HFF-Myc (cell line): ENCODE results near the gene KIAA0513.

Experiments
- DNase-seq: peaks from one replicate; pipeline ENCODE4 v3.0.0-alpha.2; 2011; ENCODE audit warnings: low read depth; ENCODE audit errors: extremely low read depth
- H3K4me3 ChIP-seq: replicated peaks from 2 replicates; pipeline ENCODE4 v1.5.1; 2011; ENCODE audit warnings: low read depth, mild to moderate bottlenecking, control low read depth, low read length
- TF ChIP-seq, protein P1 (sequence below): IDR thresholded peaks from 2 replicates; pipeline ENCODE4 v1.5.1; 2012; ENCODE audit warnings: mild to moderate bottlenecking, low read depth, low read length, control low read depth; ENCODE audit errors: missing control alignments

Gene KIAA0513

GRCh38 chr16:85087899-85088569 is 60.4 kb downstream of the KIAA0513 start:
- TF ChIP-seq, protein P1, sequence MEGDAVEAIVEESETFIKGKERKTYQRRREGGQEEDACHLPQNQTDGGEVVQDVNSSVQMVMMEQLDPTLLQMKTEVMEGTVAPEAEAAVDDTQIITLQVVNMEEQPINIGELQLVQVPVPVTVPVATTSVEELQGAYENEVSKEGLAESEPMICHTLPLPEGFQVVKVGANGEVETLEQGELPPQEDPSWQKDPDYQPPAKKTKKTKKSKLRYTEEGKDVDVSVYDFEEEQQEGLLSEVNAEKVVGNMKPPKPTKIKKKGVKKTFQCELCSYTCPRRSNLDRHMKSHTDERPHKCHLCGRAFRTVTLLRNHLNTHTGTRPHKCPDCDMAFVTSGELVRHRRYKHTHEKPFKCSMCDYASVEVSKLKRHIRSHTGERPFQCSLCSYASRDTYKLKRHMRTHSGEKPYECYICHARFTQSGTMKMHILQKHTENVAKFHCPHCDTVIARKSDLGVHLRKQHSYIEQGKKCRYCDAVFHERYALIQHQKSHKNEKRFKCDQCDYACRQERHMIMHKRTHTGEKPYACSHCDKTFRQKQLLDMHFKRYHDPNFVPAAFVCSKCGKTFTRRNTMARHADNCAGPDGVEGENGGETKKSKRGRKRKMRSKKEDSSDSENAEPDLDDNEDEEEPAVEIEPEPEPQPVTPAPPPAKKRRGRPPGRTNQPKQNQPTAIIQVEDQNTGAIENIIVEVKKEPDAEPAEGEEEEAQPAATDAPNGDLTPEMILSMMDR: no peak
- H3K4me3 ChIP-seq: no peak overlapping the region
- no peak for DNase-seq

DNA sequence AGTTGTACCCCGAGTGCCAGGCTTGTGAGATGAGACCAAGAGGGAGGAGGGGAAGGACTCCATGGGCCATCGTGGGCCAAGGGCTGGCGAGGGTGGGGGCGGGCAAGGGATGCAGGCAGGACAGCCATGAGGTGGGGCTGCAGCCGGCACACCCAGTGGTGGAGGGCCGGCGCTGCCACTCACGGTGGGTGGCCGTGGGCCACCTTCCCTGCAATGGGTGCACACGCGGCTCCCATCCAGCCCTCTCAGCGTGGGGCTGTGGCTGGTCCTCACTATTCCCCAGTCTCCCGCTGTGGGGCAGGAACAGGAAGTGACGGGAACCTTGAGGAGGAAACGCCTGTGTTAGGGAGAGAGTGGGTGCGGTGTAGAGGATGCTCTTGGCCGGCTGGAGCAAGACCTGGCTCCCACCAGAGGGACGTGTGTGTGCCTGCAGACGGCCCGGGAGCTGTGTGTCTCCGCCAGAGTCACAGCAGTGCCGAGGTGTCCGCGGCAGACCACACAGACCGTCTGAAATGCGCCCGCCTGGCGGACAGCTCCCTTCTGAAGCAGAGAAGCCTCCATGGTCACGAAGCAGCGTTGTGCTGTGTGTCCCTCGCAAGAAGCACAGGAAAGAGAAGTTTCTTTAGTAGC is 61.1 kb downstream of the KIAA0513 start:
- TF ChIP-seq, protein P1: no peak

DNA sequence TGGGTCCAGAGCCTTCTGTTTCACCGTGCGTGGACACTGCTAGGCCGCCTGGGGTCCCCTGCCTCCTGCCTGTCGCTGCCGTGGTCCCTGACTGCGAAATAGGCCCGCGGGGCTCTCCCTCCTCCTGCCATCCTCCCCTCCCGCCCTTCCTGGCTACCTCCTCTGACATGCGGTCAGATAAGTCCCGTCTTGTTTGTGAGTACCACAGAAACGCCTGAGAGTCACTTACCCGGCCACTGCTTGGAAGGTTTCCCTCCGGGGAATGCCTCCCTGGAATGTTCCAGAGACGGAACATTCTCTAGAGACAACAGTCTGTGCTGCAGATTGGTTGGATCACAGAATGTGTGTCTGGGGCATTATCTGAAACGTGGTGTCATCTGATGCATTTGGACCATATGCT is 61.9 kb downstream of the KIAA0513 start:
- no peak for DNase-seq
- TF ChIP-seq, protein P1: no peak

More for the DNA sequence above, 61.1 kb downstream of the KIAA0513 start:
- DNase-seq: no peak
- H3K4me3 ChIP-seq: no peak overlapping the region

DNA sequence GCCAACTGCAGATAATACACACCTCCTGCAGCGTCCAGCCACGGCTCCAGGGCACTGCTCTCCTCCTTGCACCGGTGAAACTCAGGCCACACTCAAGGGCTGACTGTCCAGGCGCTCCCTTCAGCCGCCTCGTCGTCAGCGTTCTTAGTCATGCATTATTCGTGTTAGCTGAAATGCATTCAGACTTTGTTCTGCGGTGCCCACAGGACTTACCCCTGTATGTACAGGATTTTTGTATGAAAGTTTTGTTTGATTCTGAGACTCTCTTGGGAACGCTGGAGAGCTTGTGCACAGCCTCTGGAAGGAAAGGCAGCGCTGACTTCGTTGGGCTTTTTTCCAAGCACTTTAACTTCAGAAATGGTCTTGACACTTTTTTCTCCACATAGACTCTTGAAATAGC is 62.6 kb downstream of the KIAA0513 start:
- TF ChIP-seq, protein P1: no peak
- no peak for DNase-seq
- no peak overlapping the region for H3K4me3 ChIP-seq

More for the DNA sequence above, 61.9 kb downstream of the KIAA0513 start:
- H3K4me3 ChIP-seq: no peak overlapping the region

DNA sequence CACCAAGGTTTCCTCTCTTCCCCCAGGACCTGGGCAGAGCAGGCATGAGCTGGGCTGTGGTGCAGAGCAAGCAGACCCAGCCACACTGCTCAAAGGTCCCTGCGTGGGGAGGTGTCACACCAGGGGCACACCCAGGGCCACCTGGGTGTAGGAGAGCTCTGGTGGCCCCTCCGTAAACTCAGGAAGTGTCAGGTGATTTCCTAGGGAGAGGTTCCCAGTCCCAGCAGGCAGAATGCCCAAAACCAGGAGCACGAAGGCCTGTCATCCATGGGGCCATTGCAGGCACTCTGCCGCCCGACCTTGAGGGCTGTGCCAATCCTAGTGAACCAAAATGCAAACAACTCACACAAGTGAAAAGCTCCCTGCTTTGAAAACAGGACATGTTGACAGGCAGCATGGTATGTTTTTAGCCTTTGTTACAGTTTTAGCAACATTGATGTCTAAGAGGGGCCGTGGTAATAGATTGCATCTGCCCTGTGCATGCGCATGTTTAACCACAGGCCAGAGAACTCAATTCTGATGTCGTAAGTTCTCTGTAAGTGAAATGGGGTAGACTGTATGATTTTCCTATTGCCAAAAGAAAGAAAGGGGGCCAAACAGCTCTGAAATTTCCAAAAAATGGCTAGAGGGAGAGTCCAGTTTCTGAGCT is 63.4 kb downstream of the KIAA0513 start:
- no peak for DNase-seq
- TF ChIP-seq, protein P1: no peak
- H3K4me3 ChIP-seq: no peak overlapping the region

- DNase-seq: no peak
- TF ChIP-seq, protein P1: no peak
- no peak overlapping the region for H3K4me3 ChIP-seq
Measured at GRCh38 chr16:85091522-85091910, 63.9 kb downstream of the KIAA0513 start.
